Ascending aorta (tissue), 2 donors: ENCODE measurements around the gene ARHGAP45. TPM values are rescaled to one million over a fixed set of nuclear protein-coding genes. Genes with fewer than 3 reads are reported as not detected.

ENCODE experiments used
- DNase-seq, 2 donors: peaks; one replicate each; pipeline ENCODE4 v3.0.0-alpha.2; 2019; ENCODE audit warnings: low spot score in 2 of 2
- H3K27ac ChIP-seq, 2 donors: fragments of 200-600 bp; sonication (generic); one replicate each; pipeline ENCODE4 v1.5.1; 2016 to 2017; ENCODE audit warnings: mild to moderate bottlenecking in 1 of 2
- H3K27me3 ChIP-seq: fragments of 200-600 bp; sonication (generic); one replicate; pipeline ENCODE4 v1.5.1; 2017
- H3K36me3 ChIP-seq, 2 donors: fragments of 200-600 bp; sonication (generic); one replicate each; pipeline ENCODE4 v1.5.1; 2016
- H3K4me1 ChIP-seq, 2 donors: fragments of 200-600 bp; sonication (generic); one replicate each; pipeline ENCODE4 v1.5.1; 2016 to 2017; ENCODE audit warnings: mild to moderate bottlenecking in 1 of 2
- H3K4me3 ChIP-seq, 2 donors: fragments of 200-600 bp; sonication (generic); one replicate each; pipeline ENCODE4 v1.5.1; 2016 to 2017; ENCODE audit warnings: mild to moderate bottlenecking in 1 of 2
- H3K9me3 ChIP-seq, 2 donors: fragments of 200-600 bp; sonication (generic); one replicate each; pipeline ENCODE4 v1.5.1; 2016
- CTCF ChIP-seq, 3 experiments: fragments of 200-600 bp in 2 of 3; fragments of 450-650 bp in 1 of 3; sonication (generic) in 2 of 3; IDR thresholded peaks; one replicate each; pipeline ENCODE4 v1.5.1; 2016 to 2019; ENCODE audit warnings: antibody characterized with exemption in 3 of 3, mild to moderate bottlenecking in 1 of 3, moderate library complexity in 1 of 3
- intact Hi-C: fragments of 100-400 bp; cut with DNase I; formaldehyde crosslinking; loops from one replicate; pipeline ENCODE4 v1.15.1; 2023
- total RNA-seq: library from RNA; depleted of rRNA; stranded (reverse); fragments of >200 nt; gene quantifications from one replicate; pipeline ENCODE4 v1.1.0, GENCODE V29; 2016

The ARHGAP45 gene
- total RNA-seq, 1 donor from 2014 or later: 66.5 TPM

DNA sequence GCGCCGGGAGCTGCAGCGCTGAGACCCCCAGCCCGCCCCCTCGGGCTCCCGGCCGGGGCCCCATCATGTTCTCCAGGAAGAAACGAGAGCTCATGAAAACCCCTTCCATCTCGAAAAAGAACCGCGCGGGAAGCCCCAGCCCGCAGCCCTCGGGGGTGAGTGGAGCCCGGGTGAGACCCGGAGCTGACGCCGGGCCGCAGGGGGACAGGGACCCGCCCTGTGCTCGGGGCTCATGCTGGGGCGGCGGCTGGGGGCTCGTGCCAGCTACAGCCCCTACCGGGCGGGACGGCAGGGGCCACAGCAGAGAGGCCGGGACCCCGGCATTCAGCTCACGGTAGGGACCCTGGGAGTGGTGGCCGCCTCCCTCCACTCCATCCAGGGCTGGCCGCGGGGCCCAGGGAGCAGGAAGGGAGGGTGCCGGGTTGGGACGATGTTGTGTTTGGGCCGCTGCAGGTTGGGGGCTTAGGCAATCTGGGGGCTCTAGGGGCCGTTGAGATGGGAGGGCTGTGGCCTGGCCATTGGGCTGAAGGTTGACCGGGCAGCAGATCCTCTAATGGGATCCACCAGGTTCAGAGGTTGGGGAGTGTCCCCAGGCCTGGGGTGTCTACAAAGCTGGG lies 482 bp downstream of the ARHGAP45 start:
- no peak for DNase-seq
- H3K9me3 ChIP-seq: no peaks in the 10 kb centered on the region
- H3K27me3 ChIP-seq: peaks cover 21% of the 10 kb centered on the region
- peak overlapping the region; percentile 14 to 37 for H3K27ac ChIP-seq
- intact Hi-C loops: no loop called here
- TF ChIP-seq CTCF (IDR thresholded peaks at IDR 0.05): no peak
- H3K36me3 ChIP-seq: no peaks in the 10 kb centered on the region
- H3K4me3 ChIP-seq: peak overlapping the region; percentile 55 to 56
- H3K4me1 ChIP-seq: peaks cover 8 to 24% of the 10 kb centered on the region in 2 donors

DNA sequence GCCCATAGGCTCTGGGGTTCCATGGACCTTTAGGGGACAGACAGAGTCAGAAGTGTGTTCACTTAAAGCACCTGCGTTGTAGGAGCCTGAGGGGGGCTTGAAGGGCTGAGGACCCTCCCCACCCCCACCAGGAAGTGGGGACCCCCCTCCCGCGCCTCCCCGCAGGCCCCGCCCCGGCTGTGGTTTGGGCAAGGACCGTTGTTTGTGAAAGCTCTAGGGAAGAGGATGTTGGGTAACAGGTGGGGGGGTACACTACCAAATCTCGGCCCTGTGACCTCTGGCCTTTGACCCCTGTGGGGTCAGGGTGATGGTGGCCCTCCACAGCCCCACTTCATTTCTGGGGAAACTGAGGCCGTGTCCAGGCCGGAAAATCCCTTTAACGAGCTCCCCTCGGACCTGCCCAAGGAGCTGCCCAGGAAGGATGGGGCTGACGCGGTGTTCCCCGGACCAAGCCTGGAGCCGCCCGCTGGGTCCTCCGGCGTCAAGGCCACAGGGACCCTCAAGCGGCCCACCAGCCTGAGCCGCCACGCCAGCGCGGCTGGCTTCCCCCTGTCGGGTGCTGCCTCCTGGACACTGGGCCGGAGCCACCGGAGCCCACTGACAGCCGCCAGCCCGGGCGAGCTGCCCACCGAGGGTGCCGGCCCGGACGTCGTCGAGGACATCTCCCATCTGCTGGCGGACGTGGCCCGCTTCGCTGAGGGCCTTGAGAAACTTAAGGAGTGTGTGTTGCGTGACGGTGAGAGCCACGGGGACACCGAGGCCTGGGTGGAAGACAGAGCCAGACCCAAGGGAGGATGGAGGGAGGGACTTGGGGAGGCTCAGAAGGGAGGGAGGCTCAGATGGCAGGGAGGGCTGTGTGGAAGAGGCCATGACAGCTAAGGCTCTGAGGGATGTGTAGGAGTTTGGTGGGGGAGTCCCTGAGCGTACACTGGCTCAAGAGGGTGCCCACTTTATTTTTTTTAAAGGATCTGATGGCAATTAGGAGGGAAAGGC lies 1.3 kb downstream of the ARHGAP45 start:
- peaks cover 8 to 24% of the 10 kb centered on the region in 2 donors for H3K4me1 ChIP-seq
- no peak for DNase-seq
- no peaks in the 10 kb centered on the region for H3K36me3 ChIP-seq
- peak overlapping the region; percentile 14 to 37 for H3K27ac ChIP-seq
- H3K27me3 ChIP-seq: peaks cover 21% of the 10 kb centered on the region
- H3K4me3 ChIP-seq: peak overlapping the region; percentile 55 to 56
- intact Hi-C loops: no loop called here
- TF ChIP-seq CTCF (IDR thresholded peaks at IDR 0.05): no peak
- no peaks in the 10 kb centered on the region for H3K9me3 ChIP-seq

DNA sequence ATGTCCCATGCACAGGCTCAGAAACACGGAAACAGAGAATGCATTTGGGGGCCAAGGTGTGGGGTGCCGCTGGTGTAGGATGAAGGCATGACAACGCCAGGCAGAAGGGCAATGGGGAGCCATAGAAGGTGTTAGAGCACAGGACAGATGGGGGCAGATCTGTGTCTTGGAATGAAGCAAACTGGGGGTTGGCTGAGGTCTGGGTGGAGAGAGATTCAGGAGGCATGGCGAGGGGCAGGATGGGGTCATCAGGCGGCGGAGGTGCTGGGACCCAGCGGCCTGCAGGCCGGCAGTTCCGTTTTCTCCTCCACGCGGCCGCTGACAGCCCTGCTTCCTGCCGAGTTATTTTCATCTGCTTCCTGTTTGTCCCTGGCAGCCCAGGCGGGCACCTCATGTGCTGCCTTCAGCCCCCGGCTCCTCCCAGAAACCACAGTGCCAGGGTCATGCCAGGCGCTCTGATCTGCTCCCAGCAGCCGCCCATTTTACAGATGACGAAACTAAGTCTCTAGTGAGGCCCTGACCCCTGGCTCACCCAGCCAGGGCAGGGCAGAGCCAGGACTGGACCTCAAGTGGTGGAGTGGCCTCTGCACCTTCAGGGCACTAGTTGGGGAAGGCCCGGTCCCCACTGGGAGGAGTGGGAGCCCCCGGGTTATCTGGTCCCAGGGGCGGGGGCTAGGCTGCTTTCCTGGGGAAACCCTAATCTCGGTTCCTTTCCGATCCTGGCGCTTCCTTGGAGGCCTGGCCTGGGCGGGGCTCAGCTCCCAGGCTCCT lies 2.2 kb downstream of the ARHGAP45 start:
- intact Hi-C loops: no loop called here
- Histone ChIP-seq H3K9me3 (no peaks in the 10 kb centered on the region), H3K4me1 (peaks cover 8 to 24% of the 10 kb centered on the region in 2 donors), H3K36me3 (no peaks in the 10 kb centered on the region), H3K27me3 (peaks cover 21% of the 10 kb centered on the region), H3K27ac (peak overlapping the region in 1 of 2 donors; percentile 37), H3K4me3 (peak overlapping the region in 1 of 2 donors; percentile 56)
- TF ChIP-seq CTCF (IDR thresholded peaks at IDR 0.05): no peak
- peak; percentile 55 to 86 for DNase-seq

DNA sequence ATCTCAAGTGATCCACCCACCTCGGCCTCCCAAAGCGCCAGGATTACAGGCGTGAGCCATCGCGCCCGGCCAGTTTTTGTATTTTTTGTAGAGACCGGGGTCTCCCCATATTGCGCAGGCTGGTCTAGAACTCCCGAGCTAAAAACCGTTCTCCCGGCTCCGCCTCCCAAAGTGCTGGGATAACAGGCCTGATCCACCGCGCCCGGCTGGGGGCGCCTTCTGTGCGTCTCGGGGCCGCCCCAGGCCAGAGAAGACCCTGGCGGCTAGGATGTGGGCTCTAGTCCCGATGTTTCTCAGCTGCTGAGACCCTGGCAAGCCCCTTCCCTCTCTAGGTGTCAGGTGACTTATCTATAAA lies 3.6 kb downstream of the ARHGAP45 start:
- Histone ChIP-seq H3K27ac (no peak overlapping the region), H3K4me3 (no peak overlapping the region), H3K9me3 (no peaks in the 10 kb centered on the region), H3K4me1 (peaks cover 8 to 14% of the 10 kb centered on the region in 2 donors), H3K27me3 (peaks cover 21% of the 10 kb centered on the region), H3K36me3 (no peaks in the 10 kb centered on the region)
- no peak for DNase-seq
- TF ChIP-seq CTCF (IDR thresholded peaks at IDR 0.05): no peak
- intact Hi-C loops: no loop called here

- H3K27me3 ChIP-seq: peaks cover 21% of the 10 kb centered on the region
Measured at GRCh38 chr19:1070931-1071791, 4.2 kb downstream of the ARHGAP45 start.

More at GRCh38 chr19:1070931-1071791, 4.2 kb downstream of the ARHGAP45 start:
- Histone ChIP-seq H3K27ac (no peak overlapping the region), H3K4me3 (peak overlapping the region; percentile 4 to 12), H3K4me1 (peaks cover 8 to 14% of the 10 kb centered on the region in 2 donors), H3K9me3 (no peaks in the 10 kb centered on the region), H3K36me3 (no peaks in the 10 kb centered on the region)
- intact Hi-C loops: no loop called here
- TF ChIP-seq CTCF (IDR thresholded peaks at IDR 0.05): no peak
- no peak for DNase-seq
